Measurements from ENCODE around the gene HK1. TPM values are rescaled to one million over a fixed set of nuclear protein-coding genes. Genes with fewer than 3 reads are reported as not detected.

Gene HK1
- total and polyA plus RNA-seq, 2 of the 4 experiments (the other 2 are of a cell fraction): 53.7 to 90.5 TPM

DNA sequence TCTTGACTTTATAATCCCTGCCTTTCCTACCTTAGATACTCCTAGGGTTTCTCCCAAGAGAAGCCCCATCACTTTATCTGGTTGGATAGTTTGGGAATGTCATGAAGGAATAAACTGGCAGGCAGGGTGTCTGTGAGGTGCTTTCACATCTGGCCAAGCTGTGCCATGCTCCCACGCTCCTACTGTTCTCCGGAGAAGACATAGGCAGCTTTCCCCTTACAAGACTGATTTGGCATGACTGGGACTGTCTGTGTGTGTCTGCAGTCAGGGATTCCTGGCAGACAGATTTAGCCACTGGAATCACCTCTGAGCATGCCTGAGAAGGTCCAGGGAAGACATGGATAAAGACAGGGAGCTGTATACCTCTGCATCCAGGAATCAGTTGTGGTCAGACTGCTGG lies 45.3 kb downstream of the HK1 start:
- Histone ChIP-seq H3K4me3 (ENCODE audit: insufficient read depth, low read depth, low read length) (no peak overlapping the region), H2AFZ (replicated peaks; ENCODE audit: low read length, poor library complexity) (no peak overlapping the region), H3K4me1 (ENCODE audit: control insufficient read depth, insufficient read depth, low read length) (peaks cover 30% of the 10 kb centered on the region), H2BK20ac (ENCODE audit: low read depth, low read length) (no peak overlapping the region), H2AK9ac (replicated peaks; ENCODE audit: low read depth, low read length, poor library complexity) (no peak overlapping the region), H2BK5ac (ENCODE audit: low read depth, low read length, poor library complexity, severe bottlenecking) (no peak overlapping the region), H3K9me1 (ENCODE audit: insufficient read depth, low read length) (peaks cover 37% of the 10 kb centered on the region), H3K4me2 (ENCODE audit: low read depth, low read length) (no peak overlapping the region), H4K8ac (ENCODE audit: low read depth in 2 of 2, low read length in 2 of 2) (no peak overlapping the region), H2AK5ac (ENCODE audit: low read depth, low read length) (no peak overlapping the region), H3K23ac (ENCODE audit: low read depth, low read length) (no peak overlapping the region), H3K14ac (replicated peaks; ENCODE audit: low read depth, low read length) (no peak overlapping the region), H3K9ac (ENCODE audit: low read depth, low read length) (no peak overlapping the region), H3K9me3 (ENCODE audit: control insufficient read depth, insufficient read depth, low read length) (no peaks in the 10 kb centered on the region), H3K79me1 (ENCODE audit: low read depth in 1 of 2, low read length in 2 of 2) (peaks cover 23 to 83% of the 10 kb centered on the region in 2 experiments), H2BK15ac (ENCODE audit: low read depth, low read length) (no peak overlapping the region), H4K20me1 (ENCODE audit: insufficient read depth, low read length) (peaks cover 70% of the 10 kb centered on the region), H3K27ac (ENCODE audit: insufficient read depth, low read length) (no peak overlapping the region), H3K36me3 (ENCODE audit: control insufficient read depth, insufficient read depth, low read length) (no peaks in the 10 kb centered on the region), H4K91ac (ENCODE audit: insufficient read depth, low read depth, low read length) (no peak overlapping the region), H2BK120ac (ENCODE audit: low read depth, low read length) (no peak overlapping the region), H3K18ac (ENCODE audit: low read depth, low read length) (no peak overlapping the region), H3K27me3 (ENCODE audit: control insufficient read depth, insufficient read depth, low read length) (no peaks in the 10 kb centered on the region), H3K4ac (ENCODE audit: low read depth, low read length) (no peak overlapping the region), H3K56ac (ENCODE audit: extremely low read depth, insufficient read depth, low read length) (no peak overlapping the region), H4K5ac (ENCODE audit: low read depth, low read length) (no peak overlapping the region)
- ChIA-PET POLR2A (ENCODE audit: unreplicated experiment) (no interaction called here), CTCF (no interaction called here)
- no CpG with 5 or more reads among the region's 2 CpGs for WGBS, 2 experiments (ENCODE audit: extremely low coverage in 2 of 2, insufficient read length in 1 of 2)
- TF ChIP-seq, protein P1, sequence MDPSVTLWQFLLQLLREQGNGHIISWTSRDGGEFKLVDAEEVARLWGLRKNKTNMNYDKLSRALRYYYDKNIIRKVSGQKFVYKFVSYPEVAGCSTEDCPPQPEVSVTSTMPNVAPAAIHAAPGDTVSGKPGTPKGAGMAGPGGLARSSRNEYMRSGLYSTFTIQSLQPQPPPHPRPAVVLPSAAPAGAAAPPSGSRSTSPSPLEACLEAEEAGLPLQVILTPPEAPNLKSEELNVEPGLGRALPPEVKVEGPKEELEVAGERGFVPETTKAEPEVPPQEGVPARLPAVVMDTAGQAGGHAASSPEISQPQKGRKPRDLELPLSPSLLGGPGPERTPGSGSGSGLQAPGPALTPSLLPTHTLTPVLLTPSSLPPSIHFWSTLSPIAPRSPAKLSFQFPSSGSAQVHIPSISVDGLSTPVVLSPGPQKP (IDR thresholded peaks at IDR 0.05; ENCODE audit: borderline replicate concordance, low read depth, low read length): no peak
- TF ChIP-seq POLR2A (IDR thresholded peaks at IDR 0.05; ENCODE audit: low read depth, low read length) (no peak), RCOR1 (IDR thresholded peaks at IDR 0.05; ENCODE audit: insufficient replicate concordance, low read length) (no peak)
- dilution Hi-C loops (cut with HindIII; ENCODE audit: low sequenced_read_pairs, unreplicated experiment): no loop called here
- no TSS peak for BruUV-seq (replicated peaks)
- ATAC-seq (ENCODE audit: low read depth) (no peak), DNase-seq (no peak)
- intact Hi-C loops (cut with micrococcal nuclease): no loop called here
- in situ Hi-C loops (cut with MboI; ENCODE audit: low sequenced_read_pairs): no loop called here
